ENCODE results near the gene SRBD1.

Gene SRBD1

DNA sequence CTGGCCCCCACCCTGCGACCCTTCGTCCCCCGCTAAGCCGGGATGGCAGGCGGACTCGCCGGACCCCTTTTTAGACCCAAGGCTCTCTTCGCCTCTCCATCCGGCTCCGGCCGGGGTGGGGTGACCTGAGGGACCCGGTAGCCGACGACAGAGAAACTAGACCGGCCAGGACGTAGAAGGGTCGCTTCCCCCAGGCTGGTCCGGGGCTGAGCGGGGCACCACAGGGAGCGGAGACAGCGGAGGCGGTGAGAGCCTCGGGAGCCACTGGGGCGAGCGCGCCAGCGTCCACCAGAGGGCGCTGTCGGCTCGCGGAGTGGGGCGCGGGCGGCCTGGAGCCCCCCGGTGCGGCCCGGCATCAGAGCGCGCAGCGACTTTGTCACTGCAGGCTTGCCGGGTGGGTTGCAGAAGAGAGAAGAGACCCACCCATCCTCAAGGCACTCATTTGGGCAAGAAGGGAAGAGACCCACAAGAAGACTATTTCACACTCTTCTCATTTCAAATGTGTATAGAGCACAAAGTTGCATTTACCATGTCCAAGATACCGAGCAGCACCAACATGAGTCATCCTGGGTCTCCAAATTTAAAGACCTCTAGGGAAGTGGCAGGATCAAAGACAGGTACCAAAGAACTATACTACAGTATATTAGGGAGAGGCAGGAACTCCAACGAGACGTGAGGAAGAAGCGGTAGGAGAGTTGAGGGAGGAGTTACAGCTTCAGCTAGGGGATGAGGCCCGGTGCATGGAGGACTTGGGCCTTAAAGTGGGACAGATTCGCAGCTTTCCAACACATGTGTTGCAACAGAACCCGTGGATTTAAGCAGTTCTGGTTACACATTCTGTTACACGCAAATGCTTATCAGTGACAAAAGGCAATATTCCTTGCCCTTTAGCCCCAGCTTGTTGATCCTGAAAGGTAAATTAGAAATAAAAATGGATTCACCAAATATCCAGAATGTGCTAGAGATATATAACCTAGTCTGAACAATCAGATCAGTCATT lies 32.8 kb upstream of the SRBD1 start:
- no peak for TF ChIP-seq ZFX (IDR thresholded peaks at IDR 0.05; ENCODE audit: borderline replicate concordance)
- TF ChIP-seq, protein P1, sequence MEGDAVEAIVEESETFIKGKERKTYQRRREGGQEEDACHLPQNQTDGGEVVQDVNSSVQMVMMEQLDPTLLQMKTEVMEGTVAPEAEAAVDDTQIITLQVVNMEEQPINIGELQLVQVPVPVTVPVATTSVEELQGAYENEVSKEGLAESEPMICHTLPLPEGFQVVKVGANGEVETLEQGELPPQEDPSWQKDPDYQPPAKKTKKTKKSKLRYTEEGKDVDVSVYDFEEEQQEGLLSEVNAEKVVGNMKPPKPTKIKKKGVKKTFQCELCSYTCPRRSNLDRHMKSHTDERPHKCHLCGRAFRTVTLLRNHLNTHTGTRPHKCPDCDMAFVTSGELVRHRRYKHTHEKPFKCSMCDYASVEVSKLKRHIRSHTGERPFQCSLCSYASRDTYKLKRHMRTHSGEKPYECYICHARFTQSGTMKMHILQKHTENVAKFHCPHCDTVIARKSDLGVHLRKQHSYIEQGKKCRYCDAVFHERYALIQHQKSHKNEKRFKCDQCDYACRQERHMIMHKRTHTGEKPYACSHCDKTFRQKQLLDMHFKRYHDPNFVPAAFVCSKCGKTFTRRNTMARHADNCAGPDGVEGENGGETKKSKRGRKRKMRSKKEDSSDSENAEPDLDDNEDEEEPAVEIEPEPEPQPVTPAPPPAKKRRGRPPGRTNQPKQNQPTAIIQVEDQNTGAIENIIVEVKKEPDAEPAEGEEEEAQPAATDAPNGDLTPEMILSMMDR (IDR thresholded peaks at IDR 0.05) = peak; percentile 83
- no peak overlapping the region for H3K27ac ChIP-seq

DNA sequence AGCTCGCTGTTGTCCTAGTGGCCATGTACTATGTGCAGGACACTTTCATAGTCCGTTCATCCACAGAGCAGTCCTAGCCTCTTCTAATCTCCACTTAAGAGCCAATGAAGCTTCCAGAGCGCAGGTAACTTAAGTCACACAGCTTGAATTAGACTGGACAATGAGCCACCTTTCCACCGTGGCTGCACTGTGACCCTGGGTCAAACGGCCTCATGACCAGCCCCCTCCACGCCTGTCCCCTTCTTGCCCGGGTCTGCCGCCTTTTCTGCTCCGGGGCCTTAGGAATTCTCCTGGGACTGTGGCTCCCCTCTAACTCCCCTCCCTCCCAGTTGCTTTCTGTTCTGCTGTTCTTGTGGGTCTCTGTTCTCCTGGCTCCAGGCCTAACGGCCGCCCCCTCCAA lies 32.0 kb upstream of the SRBD1 start:
- no peak overlapping the region for H3K27ac ChIP-seq
- TF ChIP-seq ZFX (IDR thresholded peaks at IDR 0.05; ENCODE audit: borderline replicate concordance) = no peak
- TF ChIP-seq, protein P1 (IDR thresholded peaks at IDR 0.05) = no peak

DNA sequence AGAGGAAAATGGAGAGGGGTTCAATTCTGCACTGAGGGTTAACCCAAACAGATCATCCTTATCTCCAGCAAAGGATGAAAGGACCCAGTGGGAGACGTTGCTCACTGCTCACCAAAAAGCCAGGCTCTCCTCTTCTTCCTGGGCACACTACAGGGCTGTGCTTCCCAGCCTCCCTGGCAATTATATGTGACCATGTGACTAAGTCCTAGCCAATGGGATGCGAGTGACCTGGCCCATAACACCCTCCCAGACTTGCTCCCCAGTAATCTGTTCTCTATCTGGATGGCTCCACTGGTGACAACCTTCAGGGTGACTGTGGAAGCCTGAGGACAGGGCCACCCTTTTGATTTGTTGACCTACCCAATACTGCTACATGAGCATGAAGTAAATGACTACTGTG lies 29.5 kb upstream of the SRBD1 start:
- H3K27ac ChIP-seq = no peak overlapping the region
- TF ChIP-seq, protein P1 (IDR thresholded peaks at IDR 0.05) = no peak
- TF ChIP-seq ZFX (IDR thresholded peaks at IDR 0.05; ENCODE audit: borderline replicate concordance) = no peak

DNA sequence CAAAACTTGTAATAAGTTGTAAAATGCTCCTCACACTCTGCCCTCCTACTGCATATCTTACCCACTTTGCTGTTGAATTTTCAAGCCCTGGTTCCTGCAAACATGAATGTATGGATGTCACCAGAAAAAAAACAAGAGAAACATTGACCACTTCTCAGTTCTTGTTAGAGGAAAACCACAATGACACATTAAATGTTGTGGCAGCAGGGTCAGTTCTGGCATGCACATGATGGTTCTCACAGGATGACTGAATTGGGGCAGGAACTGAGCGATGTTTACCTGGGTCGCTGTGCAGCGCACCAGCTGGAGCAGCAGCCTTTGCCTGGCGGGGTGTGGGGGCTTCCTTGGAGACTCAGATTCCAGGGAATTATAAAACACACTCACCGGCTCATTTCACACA lies 26.4 kb upstream of the SRBD1 start:
- H3K27ac ChIP-seq = no peak overlapping the region
- TF ChIP-seq ZFX (IDR thresholded peaks at IDR 0.05; ENCODE audit: borderline replicate concordance) = no peak
- TF ChIP-seq, protein P1 (IDR thresholded peaks at IDR 0.05) = no peak

DNA sequence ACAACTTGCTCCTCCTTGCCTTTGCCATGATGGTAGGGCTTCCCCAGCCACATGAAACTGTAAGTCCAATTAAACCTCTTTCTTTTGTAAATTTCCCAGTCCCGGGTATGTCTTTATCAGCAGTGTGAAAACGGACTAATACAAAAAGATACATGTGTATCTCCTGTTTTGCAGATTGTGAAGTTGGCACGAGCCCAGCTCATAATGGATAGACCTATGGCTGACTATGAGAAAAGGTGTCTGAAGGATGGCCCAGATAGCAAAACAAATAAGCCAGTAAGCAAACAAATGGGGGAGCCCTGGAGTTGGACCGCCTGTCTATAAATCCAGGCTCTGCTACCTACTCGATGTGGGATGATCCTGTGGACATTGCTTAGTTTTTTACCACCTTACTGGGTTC lies 24.9 kb upstream of the SRBD1 start:
- TF ChIP-seq ZFX (IDR thresholded peaks at IDR 0.05; ENCODE audit: borderline replicate concordance) = no peak
- TF ChIP-seq, protein P1 (IDR thresholded peaks at IDR 0.05) = no peak
- H3K27ac ChIP-seq = no peak overlapping the region

DNA sequence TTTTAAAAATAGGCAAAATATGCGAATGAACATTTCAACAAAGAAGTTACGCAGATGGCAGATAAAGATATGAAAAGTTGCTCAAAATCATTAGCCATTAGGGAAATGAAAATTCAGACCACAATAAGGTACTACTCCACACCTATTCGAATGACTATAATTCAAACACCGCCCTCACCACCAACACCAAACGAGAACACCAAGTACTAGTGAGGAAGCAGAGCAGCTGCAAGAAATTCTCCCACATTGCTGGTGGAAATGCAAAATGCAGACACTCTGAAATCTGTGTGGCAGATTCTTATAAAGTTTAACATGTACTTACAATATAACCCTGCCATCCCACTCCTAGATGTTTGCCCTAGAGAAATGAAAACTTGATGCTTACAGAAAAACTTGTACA lies 23.2 kb upstream of the SRBD1 start:
- H3K27ac ChIP-seq = no peak overlapping the region
- TF ChIP-seq, protein P1 (IDR thresholded peaks at IDR 0.05) = no peak
- TF ChIP-seq ZFX (IDR thresholded peaks at IDR 0.05; ENCODE audit: borderline replicate concordance) = no peak

DNA sequence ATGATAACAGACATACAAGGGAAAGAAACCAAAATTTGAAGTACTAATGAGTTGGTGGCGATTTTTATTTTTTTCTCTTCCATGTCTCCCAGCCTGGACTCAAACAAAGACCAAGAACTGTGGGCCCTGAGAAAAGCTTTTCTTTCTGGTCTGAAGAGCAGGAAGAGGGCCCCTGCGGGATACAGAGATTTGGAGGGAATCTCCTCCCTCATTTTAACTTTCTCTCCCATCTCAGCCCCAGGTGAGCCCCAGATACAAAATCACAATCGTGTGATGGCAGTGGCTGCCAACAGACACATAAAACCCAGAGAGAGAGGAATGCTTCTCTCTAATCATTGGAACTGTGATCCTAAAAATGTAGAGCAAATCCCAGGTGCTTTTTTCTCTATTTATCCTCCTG lies 20.9 kb upstream of the SRBD1 start:
- H3K27ac ChIP-seq = no peak overlapping the region
- TF ChIP-seq, protein P1 (IDR thresholded peaks at IDR 0.05) = no peak
- no peak for TF ChIP-seq ZFX (IDR thresholded peaks at IDR 0.05; ENCODE audit: borderline replicate concordance)

Measured in 22Rv1 (cell line).